Measurements from ENCODE around the gene AP2M1.

Gene AP2M1

GRCh38 chr3:184184546-184185230 is 10.0 kb downstream of the AP2M1 start:
- H3K4me3 ChIP-seq (ENCODE audit: low read depth, low read length): no peak overlapping the region
- peak overlapping the region; percentile 67 for H3K27ac ChIP-seq
- in situ Hi-C loops (cut with HindIII; ENCODE audit: low pct_ligation_motif_present, low sequenced_read_pairs): no loop called here
- H3K36me3 ChIP-seq (replicated peaks): peaks cover 72% of the 10 kb centered on the region
- no peak for TF ChIP-seq CTCF (IDR thresholded peaks at IDR 0.05; ENCODE audit: low read depth, low read length, missing control alignments)
- no peaks in the 10 kb centered on the region for H3K27me3 ChIP-seq (replicated peaks)
- no peak for DNase-seq

GRCh38 chr3:184185461-184186183 is 11.0 kb downstream of the AP2M1 start:
- in situ Hi-C loops (cut with HindIII; ENCODE audit: low pct_ligation_motif_present, low sequenced_read_pairs): no loop called here
- H3K27me3 ChIP-seq (replicated peaks): no peaks in the 10 kb centered on the region
- DNase-seq: peak; percentile 98
- H3K27ac ChIP-seq: peak overlapping the region; percentile 71
- H3K36me3 ChIP-seq (replicated peaks): peaks cover 66% of the 10 kb centered on the region
- no peak for TF ChIP-seq CTCF (IDR thresholded peaks at IDR 0.05; ENCODE audit: low read depth, low read length, missing control alignments)
- peak overlapping the region; percentile 98 for H3K4me3 ChIP-seq (ENCODE audit: low read depth, low read length)

- no peak for TF ChIP-seq CTCF (IDR thresholded peaks at IDR 0.05; ENCODE audit: low read depth, low read length, missing control alignments)
- no peak for DNase-seq
- peak within 1 kb of the TSS; percentile 71 for H3K27ac ChIP-seq
- peak within 1 kb of the TSS; percentile 98 for H3K4me3 ChIP-seq (ENCODE audit: low read depth, low read length)
- in situ Hi-C loops (cut with HindIII; ENCODE audit: low pct_ligation_motif_present, low sequenced_read_pairs): no loop called here
- peaks cover 66% of the 10 kb centered on the region for H3K36me3 ChIP-seq (replicated peaks)
- no peaks in the 10 kb centered on the region for H3K27me3 ChIP-seq (replicated peaks)
Observed at GRCh38 chr3:184186184-184186901, 11.7 kb downstream of the AP2M1 start, which contains the start of gene ABCF3. ABCF3 (plus strand) TSS chr3:184186199; CDS start chr3:184186208, 9 bp downstream.

- H3K27me3 ChIP-seq (replicated peaks): no peaks in the 10 kb centered on the region
- no peak for DNase-seq
- H3K27ac ChIP-seq: peak overlapping the region; percentile 71
- TF ChIP-seq CTCF (IDR thresholded peaks at IDR 0.05; ENCODE audit: low read depth, low read length, missing control alignments): no peak
- in situ Hi-C loops (cut with HindIII; ENCODE audit: low pct_ligation_motif_present, low sequenced_read_pairs): no loop called here
- peak overlapping the region; percentile 98 for H3K4me3 ChIP-seq (ENCODE audit: low read depth, low read length)
- peaks cover 65% of the 10 kb centered on the region for H3K36me3 ChIP-seq (replicated peaks)
Observed at GRCh38 chr3:184186902-184187207, 12.2 kb downstream of the AP2M1 start.

GRCh38 chr3:184188080-184188479 is 13.4 kb downstream of the AP2M1 start:
- Histone ChIP-seq H3K27me3 (replicated peaks) (no peaks in the 10 kb centered on the region), H3K4me3 (ENCODE audit: low read depth, low read length) (no peak overlapping the region), H3K36me3 (replicated peaks) (peaks cover 65% of the 10 kb centered on the region), H3K27ac (no peak overlapping the region)
- in situ Hi-C loops (cut with HindIII; ENCODE audit: low pct_ligation_motif_present, low sequenced_read_pairs): no loop called here
- DNase-seq: no peak
- no peak for TF ChIP-seq CTCF (IDR thresholded peaks at IDR 0.05; ENCODE audit: low read depth, low read length, missing control alignments)

Data from brain microvascular endothelial cell (primary cell).